ENCODE measurements around the gene SELP.

- TF ChIP-seq CTCF (IDR thresholded peaks at IDR 0.05 in 4 of 5, conservative IDR thresholded peaks at IDR 0.05 in 1 of 5) (peak in 2 of 5 experiments; percentile 32 to 41), POLR2A (IDR thresholded peaks at IDR 0.05) (no peak)
Observed at GRCh38 chr1:169586395-169587255, 43.3 kb downstream of the SELP start, which contains the start of gene F5.
